ENCODE data around the gene CCDC149. TPM values are rescaled to one million over a fixed set of nuclear protein-coding genes. Genes with fewer than 3 reads are reported as not detected.

CCDC149 gene
- total RNA-seq, 4 donors from 2014 or later, result 3.4 to 10.0 (median 7.7) TPM

GRCh38 chr4:24867766-24868296 lies 45.0 kb downstream of the CCDC149 start:
- Histone ChIP-seq H3K27ac (no peak overlapping the region), H3K36me3 (peaks cover 0 to 4% (median 2%) of the 10 kb centered on the region in 4 donors), H3K4me3 (no peak overlapping the region), H3K27me3 (no peaks in the 10 kb centered on the region), H3K9me3 (peaks cover 20 to 25% of the 10 kb centered on the region in 2 donors), H3K4me1 (no peaks in the 10 kb centered on the region)
- in situ Hi-C loops (cut with MboI; ENCODE audit: low pct_ligation_motif_present in 1 of 4, low pct_unique_long_range_greater_than_20kb in 1 of 4, low sequenced_read_pairs in 3 of 4), result no loop called here
- intact Hi-C loops (cut with DNase I; ENCODE audit: low total_unique reads), result no loop called here
- 87 to 88% methylated on average over 6 to 9 of the region's 9 CpGs for WGBS, 2 donors (ENCODE audit: low coverage in 1 of 2)
- no peak for TF ChIP-seq EP300 (IDR thresholded peaks at IDR 0.05; ENCODE audit: low read depth)
- DNase-seq, result no peak

GRCh38 chr4:24867251-24867650 lies 45.6 kb downstream of the CCDC149 start:
- H3K9me3 ChIP-seq, result peaks cover 20 to 25% of the 10 kb centered on the region in 2 donors
- H3K27me3 ChIP-seq, result no peaks in the 10 kb centered on the region
- intact Hi-C loops (cut with DNase I; ENCODE audit: low total_unique reads) (no loop called here), in situ Hi-C loops (cut with MboI; ENCODE audit: low pct_ligation_motif_present in 1 of 4, low pct_unique_long_range_greater_than_20kb in 1 of 4, low sequenced_read_pairs in 3 of 4) (no loop called here)
- H3K27ac ChIP-seq, result no peak overlapping the region
- no peaks in the 10 kb centered on the region for H3K4me1 ChIP-seq
- no peak for DNase-seq
- H3K36me3 ChIP-seq, result peaks cover 0 to 4% (median 2%) of the 10 kb centered on the region in 4 donors
- no peak overlapping the region for H3K4me3 ChIP-seq
- no peak for TF ChIP-seq CTCF (IDR thresholded peaks at IDR 0.05)
- no peak for TF ChIP-seq EP300 (IDR thresholded peaks at IDR 0.05; ENCODE audit: low read depth)
- no peak for TF ChIP-seq POLR2A (IDR thresholded peaks at IDR 0.05)
- 100% methylated on average over 1 of the region's 1 CpG for WGBS, 2 donors (ENCODE audit: low coverage in 1 of 2)

DNA sequence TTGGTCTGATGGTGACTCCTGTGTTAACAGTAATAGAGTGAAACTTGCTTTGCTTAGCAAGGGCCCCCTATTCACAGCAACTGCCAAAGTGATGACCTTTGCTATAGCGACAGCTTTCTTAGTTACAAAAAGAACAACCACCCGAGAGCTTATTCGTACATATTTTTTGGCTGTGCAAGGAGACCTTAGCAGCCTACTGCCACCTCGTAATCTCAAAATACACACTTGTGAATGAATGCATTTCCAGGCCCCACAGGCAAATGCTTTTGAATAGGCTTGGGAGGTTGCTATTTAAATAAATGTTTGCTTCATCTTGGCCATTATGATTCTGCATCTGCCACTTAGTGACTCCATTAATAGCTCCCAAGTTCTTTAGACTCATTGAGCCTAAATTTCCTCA lies 47.4 kb downstream of the CCDC149 start:
- Histone ChIP-seq H3K27me3 (no peaks in the 10 kb centered on the region), H3K4me1 (no peaks in the 10 kb centered on the region), H3K9me3 (peaks cover 20 to 25% of the 10 kb centered on the region in 2 donors), H3K27ac (no peak overlapping the region), H3K4me3 (no peak overlapping the region), H3K36me3 (peaks cover 0 to 4% (median 2%) of the 10 kb centered on the region in 4 donors)
- TF ChIP-seq POLR2A (IDR thresholded peaks at IDR 0.05), result no peak
- no peak for TF ChIP-seq EP300 (IDR thresholded peaks at IDR 0.05; ENCODE audit: low read depth)
- no peak for TF ChIP-seq CTCF (IDR thresholded peaks at IDR 0.05)
- TF ChIP-seq POLR2AphosphoS5 (IDR thresholded peaks at IDR 0.05), result no peak
- DNase-seq, result no peak
- 89 to 92% methylated on average over 4 of the region's 4 CpGs for WGBS, 2 donors (ENCODE audit: low coverage in 1 of 2)
- intact Hi-C loops (cut with DNase I; ENCODE audit: low total_unique reads) (no loop called here), in situ Hi-C loops (cut with MboI; ENCODE audit: low pct_ligation_motif_present in 1 of 4, low pct_unique_long_range_greater_than_20kb in 1 of 4, low sequenced_read_pairs in 3 of 4) (no loop called here)

DNA sequence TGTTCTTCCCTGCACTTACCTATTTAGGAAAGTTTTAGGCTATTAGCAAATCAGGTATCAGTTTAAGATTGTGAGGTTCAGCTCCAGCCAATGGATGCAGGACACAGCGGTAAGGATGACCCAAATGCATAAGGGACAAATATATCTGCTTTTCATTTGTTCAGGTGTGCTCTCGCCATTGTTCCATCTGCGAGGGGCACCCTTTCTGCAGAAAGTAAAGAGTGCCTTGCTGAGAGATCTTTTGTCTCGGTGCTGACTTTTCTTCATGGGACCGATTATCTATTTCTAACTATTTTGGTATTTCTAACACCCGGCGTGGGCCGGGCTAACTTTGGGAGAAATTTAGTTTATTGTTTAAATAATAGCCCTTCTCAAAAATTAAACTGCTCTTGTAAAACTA lies 49.0 kb downstream of the CCDC149 start:
- Histone ChIP-seq H3K36me3 (peaks cover 0 to 4% (median 2%) of the 10 kb centered on the region in 4 donors), H3K27ac (no peak overlapping the region), H3K4me3 (no peak overlapping the region), H3K27me3 (no peaks in the 10 kb centered on the region), H3K9me3 (peaks cover 20 to 25% of the 10 kb centered on the region in 2 donors), H3K4me1 (peaks cover 0 to under 1% (median 0%) of the 10 kb centered on the region in 4 donors)
- intact Hi-C loops (cut with DNase I; ENCODE audit: low total_unique reads), result no loop called here
- WGBS, 2 donors (ENCODE audit: low coverage in 1 of 2), result 96 to 100% methylated on average over 6 to 8 of the region's 8 CpGs
- no peak for DNase-seq
- TF ChIP-seq POLR2AphosphoS5 (IDR thresholded peaks at IDR 0.05) (no peak), EP300 (IDR thresholded peaks at IDR 0.05; ENCODE audit: low read depth) (no peak), POLR2A (IDR thresholded peaks at IDR 0.05) (no peak), CTCF (IDR thresholded peaks at IDR 0.05) (no peak)
- in situ Hi-C loops (cut with MboI; ENCODE audit: low pct_ligation_motif_present in 1 of 4, low pct_unique_long_range_greater_than_20kb in 1 of 4, low sequenced_read_pairs in 3 of 4), result no loop called here

Measured in transverse colon (tissue), 4 donors.